Kidney (tissue), 14 donors: ENCODE measurements around the gene PAK1. TPM values are rescaled to one million over a fixed set of nuclear protein-coding genes. Genes with fewer than 3 reads are reported as not detected.

ENCODE experiments used
- DNase-seq, 5 donors: peaks; one replicate each; pipeline ENCODE4 v3.0.0-alpha.2; 2013 to 2020
- FAIRE-seq: peaks from 2 replicates; lab custom pipeline; 2012; peaks lifted over from hg19 to GRCh38; lab: Jason Lieb, UNC
- H3K27ac ChIP-seq, 2 donors: one replicate each; pipeline ENCODE4 v1.7.0; 2013; ENCODE audit warnings: low read depth in 2 of 2, low read length in 2 of 2, inconsistent platforms in 1 of 2
- H3K27me3 ChIP-seq: one replicate; pipeline ENCODE4 v1.7.1; 2013; ENCODE audit warnings: low read length, inconsistent platforms; ENCODE audit not compliant: control insufficient read depth, insufficient read depth
- H3K36me3 ChIP-seq, 3 donors: one replicate each; pipeline versions ENCODE4 v1.7.0 to v1.7.1; 2013; ENCODE audit warnings: low read length in 3 of 3, control low read depth in 1 of 3, inconsistent platforms in 1 of 3; ENCODE audit not compliant: insufficient read depth in 3 of 3, control insufficient read depth in 2 of 3
- H3K4me1 ChIP-seq, 3 donors: one replicate each; pipeline versions ENCODE4 v1.7.0 to v1.7.1; 2013; ENCODE audit warnings: low read length in 3 of 3, inconsistent platforms in 1 of 3, low read depth in 1 of 3; ENCODE audit not compliant: control insufficient read depth in 2 of 3, insufficient read depth in 2 of 3
- H3K4me3 ChIP-seq, 3 donors: one replicate each; pipeline versions ENCODE4 v1.7.0 to v1.8.1; 2013; ENCODE audit warnings: low read length in 3 of 3, control low read depth in 1 of 3, inconsistent platforms in 1 of 3
- H3K9ac ChIP-seq, 3 donors: one replicate each; pipeline versions ENCODE4 v1.7.0 to v1.7.1; 2013; ENCODE audit warnings: low read length in 3 of 3, control low read depth in 1 of 3, inconsistent platforms in 1 of 3
- H3K9me3 ChIP-seq, 3 donors: one replicate each; pipeline versions ENCODE4 v1.7.0 to v1.7.1; 2013; ENCODE audit warnings: low read length in 3 of 3, control low read depth in 1 of 3, inconsistent platforms in 1 of 3; ENCODE audit not compliant: control insufficient read depth in 2 of 3, insufficient read depth in 1 of 3
- CTCF ChIP-seq: IDR thresholded peaks from 3 replicates; pipeline ENCODE4 v1.5.1; 2012; ENCODE audit warnings: mild to moderate bottlenecking, moderate library complexity, borderline replicate concordance; ENCODE audit not compliant: insufficient read depth; ENCODE audit errors: extremely low read depth
- intact Hi-C: fragments of 100-400 bp; cut with DNase I; formaldehyde crosslinking; loops from one replicate; pipeline ENCODE4 v1.11.1; 2022
- polyA plus RNA-seq: library from polyadenylated mRNA; stranded (reverse); fragments of 350-450 nt; fragmentation: Illumina TruSeq; extraction: RNeasy Lipid Tissue Mini Kit (QIAGEN cat#74804); gene quantifications from one replicate; pipeline ENCODE4 v1.2.3, GENCODE V29; 2014; ENCODE audit warnings: low read depth, low replicate concordance; ENCODE audit not compliant: insufficient read depth
- total RNA-seq: library from RNA; stranded (reverse); fragmentation: NEBNext Ultra II Directional; extraction: Animal tissue kit (Norgen Biotek cat#: 25700); gene quantifications from one replicate; pipeline ENCODE4 v1.2.1, GENCODE V29; 2021
- donor health status: control.
- donor health status: control.
- donor health status: control.
- donor health status: control.
- donor health status: control.
- donor health status: DM: yes; HTN: yes; CAD: no.
- donor health status: Normal renal cell carcinoma (clear cell type).

Gene PAK1
- total and polyA plus RNA-seq, 2 donors from 2014 or later = 22.2 to 29.1 TPM

GRCh38 chr11:77436506-77436905 lies 37.4 kb downstream of the PAK1 start:
- FAIRE-seq = no peak
- Histone ChIP-seq H3K9ac (no peak overlapping the region), H3K9me3 (no peaks in the 10 kb centered on the region), H3K4me1 (no peaks in the 10 kb centered on the region), H3K27me3 (no peaks in the 10 kb centered on the region), H3K36me3 (no peaks in the 10 kb centered on the region), H3K4me3 (no peak overlapping the region), H3K27ac (no peak overlapping the region)
- no peak for DNase-seq
- intact Hi-C loops = no loop called here
- no peak for TF ChIP-seq CTCF

- H3K27ac ChIP-seq = no peak overlapping the region
- no peaks in the 10 kb centered on the region for H3K36me3 ChIP-seq
- H3K4me3 ChIP-seq = no peak overlapping the region
- TF ChIP-seq CTCF = no peak
- no peak overlapping the region for H3K9ac ChIP-seq
- H3K9me3 ChIP-seq = no peaks in the 10 kb centered on the region
- FAIRE-seq (no peak), DNase-seq (no peak)
- H3K4me1 ChIP-seq = no peaks in the 10 kb centered on the region
- intact Hi-C loops = no loop called here
- H3K27me3 ChIP-seq = no peaks in the 10 kb centered on the region
These were observed 37.9 kb downstream of the PAK1 start for GRCh38 chr11:77435972-77436371.

GRCh38 chr11:77431813-77432212 lies 42.1 kb downstream of the PAK1 start:
- intact Hi-C loops = no loop called here
- no peaks in the 10 kb centered on the region for H3K36me3 ChIP-seq
- no peaks in the 10 kb centered on the region for H3K9me3 ChIP-seq
- TF ChIP-seq CTCF = no peak
- FAIRE-seq = no peak
- H3K27me3 ChIP-seq = no peaks in the 10 kb centered on the region
- DNase-seq = no peak
- no peak overlapping the region for H3K9ac ChIP-seq
- H3K4me3 ChIP-seq = no peak overlapping the region
- H3K4me1 ChIP-seq = no peaks in the 10 kb centered on the region
- no peak overlapping the region for H3K27ac ChIP-seq

- Histone ChIP-seq H3K27me3 (no peaks in the 10 kb centered on the region), H3K27ac (no peak overlapping the region), H3K4me3 (no peak overlapping the region), H3K4me1 (no peaks in the 10 kb centered on the region), H3K9me3 (no peaks in the 10 kb centered on the region), H3K9ac (no peak overlapping the region), H3K36me3 (no peaks in the 10 kb centered on the region)
- no peak for TF ChIP-seq CTCF
- FAIRE-seq (no peak), DNase-seq (no peak)
- intact Hi-C loops = no loop called here
These were observed 45.3 kb downstream of the PAK1 start for GRCh38 chr11:77428598-77428997.
